ENCODE data around the gene TULP4. TPM values are rescaled to one million over a fixed set of nuclear protein-coding genes. Genes with fewer than 3 reads are reported as not detected.
"Not testable (repeated sequence)": the region's sequence is repeated elsewhere in the genome, so short reads cannot be mapped to it uniquely, and the experiment has no call there.

TULP4 gene
- total and polyA plus RNA-seq, 2 donors (not counting 1 experiment from before 2014, with no cell fraction given), result 16.8 to 88.2 TPM

GRCh38 chr6:158338311-158339112, 26.2 kb downstream of the TULP4 start:
- no peaks in the 10 kb centered on the region for H3K27me3 ChIP-seq (ENCODE audit: control insufficient read depth, insufficient read depth, low read length)
- H3K4me3 ChIP-seq (replicated peaks in 1 of 4; ENCODE audit: control extremely low read depth in 1 of 4, insufficient read depth in 1 of 4, low read depth in 3 of 4, low read length in 4 of 4), result no peak overlapping the region
- no peaks in the 10 kb centered on the region for H3K4me1 ChIP-seq (ENCODE audit: control insufficient read depth, extremely low read depth, insufficient read depth, low read length)
- H3K27ac ChIP-seq (ENCODE audit: insufficient read depth, low read length), result no peak overlapping the region
- H4K20me1 ChIP-seq (ENCODE audit: control insufficient read depth, extremely low read depth, insufficient read depth, low read length), result no peaks in the 10 kb centered on the region
- H3K9ac ChIP-seq (ENCODE audit: insufficient read depth, low read length), result no peak overlapping the region
- no peaks in the 10 kb centered on the region for H3K9me3 ChIP-seq (ENCODE audit: control insufficient read depth, insufficient read depth, low read depth, low read length)
- no peak overlapping the region for H2AFZ ChIP-seq (ENCODE audit: low read length)
- no peaks in the 10 kb centered on the region for H3K36me3 ChIP-seq (ENCODE audit: control insufficient read depth, insufficient read depth, low read length)
- TF ChIP-seq CTCF (conservative IDR thresholded peaks at IDR 0.05 in 1 of 2, IDR thresholded peaks at IDR 0.05 in 1 of 2; ENCODE audit: low read depth in 1 of 2, low read length in 2 of 2) (no peak), EZH2 (IDR thresholded peaks at IDR 0.05; ENCODE audit: low read length, missing control alignments) (no peak)
- no peak overlapping the region for H3K4me2 ChIP-seq (ENCODE audit: extremely low read depth, insufficient read depth, low read length)
- DNase-seq (ENCODE audit: low read depth in 2 of 2), result no peak
- H3K79me2 ChIP-seq (ENCODE audit: control insufficient read depth, insufficient read depth, low read length), result no peaks in the 10 kb centered on the region

DNA sequence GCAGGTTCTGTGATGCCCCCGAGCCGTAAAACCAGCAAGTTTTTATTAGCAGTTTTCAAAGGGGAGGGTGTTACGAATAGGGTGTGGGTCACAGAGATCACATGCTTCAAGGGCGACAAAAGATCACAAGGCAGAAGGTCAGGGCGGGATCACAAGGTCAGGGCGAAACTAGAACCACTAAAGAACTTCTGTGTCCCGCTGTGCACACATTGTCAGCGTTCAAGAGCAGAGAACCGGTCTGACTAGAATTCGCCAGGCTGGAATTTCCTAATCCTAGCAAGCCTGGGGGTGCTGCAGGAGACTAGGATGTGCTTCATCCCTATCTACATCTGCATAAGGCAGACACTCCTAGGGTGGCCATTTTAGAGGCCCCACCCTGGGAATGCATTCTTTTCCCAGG, 26.9 kb downstream of the TULP4 start:
- not testable (repeated sequence) for H3K9ac ChIP-seq (ENCODE audit: insufficient read depth, low read length); H3K79me2 ChIP-seq (ENCODE audit: control insufficient read depth, insufficient read depth, low read length); H3K36me3 ChIP-seq (ENCODE audit: control insufficient read depth, insufficient read depth, low read length); H3K27me3 ChIP-seq (ENCODE audit: control insufficient read depth, insufficient read depth, low read length); H4K20me1 ChIP-seq (ENCODE audit: control insufficient read depth, extremely low read depth, insufficient read depth, low read length); H3K4me3 ChIP-seq (replicated peaks in 1 of 4; ENCODE audit: control extremely low read depth in 1 of 4, insufficient read depth in 1 of 4, low read depth in 3 of 4, low read length in 4 of 4); H3K4me1 ChIP-seq (ENCODE audit: control insufficient read depth, extremely low read depth, insufficient read depth, low read length); H3K9me3 ChIP-seq (ENCODE audit: control insufficient read depth, insufficient read depth, low read depth, low read length); H3K27ac ChIP-seq (ENCODE audit: insufficient read depth, low read length); H2AFZ ChIP-seq (ENCODE audit: low read length); H3K4me2 ChIP-seq (ENCODE audit: extremely low read depth, insufficient read depth, low read length); DNase-seq (ENCODE audit: low read depth in 2 of 2)

GRCh38 chr6:158340252-158340651, 28.0 kb downstream of the TULP4 start:
- Histone ChIP-seq H3K36me3 (ENCODE audit: control insufficient read depth, insufficient read depth, low read length) (no peaks in the 10 kb centered on the region), H3K4me3 (replicated peaks in 1 of 4; ENCODE audit: control extremely low read depth in 1 of 4, insufficient read depth in 1 of 4, low read depth in 3 of 4, low read length in 4 of 4) (no peak overlapping the region), H4K20me1 (ENCODE audit: control insufficient read depth, extremely low read depth, insufficient read depth, low read length) (no peaks in the 10 kb centered on the region), H3K27me3 (ENCODE audit: control insufficient read depth, insufficient read depth, low read length) (no peaks in the 10 kb centered on the region), H3K4me1 (ENCODE audit: control insufficient read depth, extremely low read depth, insufficient read depth, low read length) (no peaks in the 10 kb centered on the region), H3K79me2 (ENCODE audit: control insufficient read depth, insufficient read depth, low read length) (no peaks in the 10 kb centered on the region), H2AFZ (ENCODE audit: low read length) (no peak overlapping the region), H3K9me3 (ENCODE audit: control insufficient read depth, insufficient read depth, low read depth, low read length) (no peaks in the 10 kb centered on the region), H3K27ac (ENCODE audit: insufficient read depth, low read length) (no peak overlapping the region), H3K9ac (ENCODE audit: insufficient read depth, low read length) (no peak overlapping the region), H3K4me2 (ENCODE audit: extremely low read depth, insufficient read depth, low read length) (no peak overlapping the region)
- TF ChIP-seq EZH2 (IDR thresholded peaks at IDR 0.05; ENCODE audit: low read length, missing control alignments) (no peak), CTCF (conservative IDR thresholded peaks at IDR 0.05 in 1 of 2, IDR thresholded peaks at IDR 0.05 in 1 of 2; ENCODE audit: low read depth in 1 of 2, low read length in 2 of 2) (no peak)
- no peak for DNase-seq (ENCODE audit: low read depth in 2 of 2)

All from fibroblast of lung (primary cell).